ENCODE results near the gene MINDY4.
A peak's percentile ranks its signal among the peaks of the same experiment; 100 is the strongest.

The MINDY4 gene

GRCh38 chr7:30771174-30771879, at the start of gene MINDY4:
MINDY4 (plus strand) TSS chr7:30771417; CDS start chr7:30771494, 77 bp downstream.
- peak within 1 kb of the TSS; percentile 60 to 67 for H3K4me3 ChIP-seq (ENCODE audit: low read depth in 1 of 2, low read length in 1 of 2)
- no peaks in the 10 kb centered on the region for H3K9me3 ChIP-seq
- TF ChIP-seq CTCF (IDR thresholded peaks at IDR 0.05): no peak
- H3K27ac ChIP-seq: no peak within 1 kb of the TSS
- H3K27me3 ChIP-seq: peaks cover 6% of the 10 kb centered on the region
- H3K4me1 ChIP-seq (ENCODE audit: control insufficient read depth in 1 of 2, insufficient read depth in 1 of 2, low read depth in 1 of 2, low read length in 1 of 2): peaks cover 6 to 11% of the 10 kb centered on the region in 2 experiments
- H3K36me3 ChIP-seq: no peaks in the 10 kb centered on the region

GRCh38 chr7:30722187-30722586, 49.0 kb upstream of the MINDY4 start:
- Histone ChIP-seq H3K36me3 (no peaks in the 10 kb centered on the region), H3K4me1 (ENCODE audit: control insufficient read depth in 1 of 2, insufficient read depth in 1 of 2, low read depth in 1 of 2, low read length in 1 of 2) (no peaks in the 10 kb centered on the region), H3K27me3 (no peaks in the 10 kb centered on the region), H3K4me3 (ENCODE audit: low read depth in 1 of 2, low read length in 1 of 2) (no peak overlapping the region), H3K27ac (no peak overlapping the region), H3K9me3 (no peaks in the 10 kb centered on the region)
- TF ChIP-seq CTCF (IDR thresholded peaks at IDR 0.05): no peak

- Histone ChIP-seq H3K4me1 (ENCODE audit: control insufficient read depth in 1 of 2, insufficient read depth in 1 of 2, low read depth in 1 of 2, low read length in 1 of 2) (no peaks in the 10 kb centered on the region), H3K27me3 (no peaks in the 10 kb centered on the region), H3K4me3 (ENCODE audit: low read depth in 1 of 2, low read length in 1 of 2) (no peak overlapping the region), H3K36me3 (no peaks in the 10 kb centered on the region), H3K27ac (no peak overlapping the region), H3K9me3 (no peaks in the 10 kb centered on the region)
- TF ChIP-seq CTCF (IDR thresholded peaks at IDR 0.05): no peak
Observed at GRCh38 chr7:30722671-30723070, 48.5 kb upstream of the MINDY4 start.

- Histone ChIP-seq H3K9me3 (no peaks in the 10 kb centered on the region), H3K27me3 (no peaks in the 10 kb centered on the region), H3K36me3 (no peaks in the 10 kb centered on the region)
Observed at GRCh38 chr7:30723776-30724175, 47.4 kb upstream of the MINDY4 start.

GRCh38 chr7:30726296-30727006, 44.8 kb upstream of the MINDY4 start:
- H3K27me3 ChIP-seq: peaks cover 2% of the 10 kb centered on the region

More at GRCh38 chr7:30723776-30724175, 47.4 kb upstream of the MINDY4 start:
- no peaks in the 10 kb centered on the region for H3K4me1 ChIP-seq (ENCODE audit: control insufficient read depth in 1 of 2, insufficient read depth in 1 of 2, low read depth in 1 of 2, low read length in 1 of 2)
- TF ChIP-seq CTCF (IDR thresholded peaks at IDR 0.05): no peak
- H3K27ac ChIP-seq: no peak overlapping the region
- H3K4me3 ChIP-seq (ENCODE audit: low read depth in 1 of 2, low read length in 1 of 2): no peak overlapping the region

More at GRCh38 chr7:30726296-30727006, 44.8 kb upstream of the MINDY4 start:
- H3K27ac ChIP-seq: no peak overlapping the region
- no peaks in the 10 kb centered on the region for H3K9me3 ChIP-seq
- no peak for TF ChIP-seq CTCF (IDR thresholded peaks at IDR 0.05)
- H3K36me3 ChIP-seq: no peaks in the 10 kb centered on the region
- H3K4me3 ChIP-seq (ENCODE audit: low read depth in 1 of 2, low read length in 1 of 2): no peak overlapping the region
- H3K4me1 ChIP-seq (ENCODE audit: control insufficient read depth in 1 of 2, insufficient read depth in 1 of 2, low read depth in 1 of 2, low read length in 1 of 2): no peaks in the 10 kb centered on the region

Data from neutrophil (primary cell).